CD4-positive, alpha-beta T cell (primary cell): Measurements from ENCODE around the gene PLA2G5. TPM values are rescaled to one million over a fixed set of nuclear protein-coding genes. Genes with fewer than 3 reads are reported as not detected.
"Not testable (repeated sequence)": the region's sequence is repeated elsewhere in the genome, so short reads cannot be mapped to it uniquely, and the experiment has no call there.

Source experiments
- ATAC-seq: fragments of 200-7000 bp; cut with Tn5 transposase; one replicate; pipeline ENCODE4 v1.10.0; 2022; ENCODE audit warnings: mild to moderate bottlenecking; ENCODE audit not compliant: poor library complexity
- CTCF ChIA-PET: fragments of 350-600 bp; sonication (Branson Sonifier 250); formaldehyde crosslinking; loops from one replicate; lab custom pipeline; 2021; ENCODE audit warnings: antibody characterized with exemption, inconsistent platforms; lab: Charles Lee
- POLR2A ChIA-PET: fragments of 350-600 bp; sonication (Branson Sonifier 250); formaldehyde crosslinking; loops from one replicate; lab custom pipeline; 2021; ENCODE audit warnings: antibody characterized with exemption, inconsistent platforms; lab: Charles Lee
- DNase-seq, 14 experiments: peaks; one replicate each; pipeline ENCODE4 v3.0.0-alpha.2; 2013 to 2020; ENCODE audit warnings: mixed read lengths in 2 of 14
- H3K27ac ChIP-seq, 2 donors: one replicate each; pipeline versions ENCODE4 v1.5.1 to v1.7.0; 2013; ENCODE audit warnings: low read length in 2 of 2, low read depth in 1 of 2, mild to moderate bottlenecking in 1 of 2
- H3K27me3 ChIP-seq, 2 experiments: 1 replicate in 1 of 2; 2 replicates in 1 of 2; pipeline versions ENCODE4 v1.6.1 to v1.7.0; 2013; ENCODE audit warnings: low read length in 2 of 2, control low read depth in 1 of 2, mild to moderate bottlenecking in 1 of 2, moderate library complexity in 1 of 2; ENCODE audit not compliant: insufficient read depth in 2 of 2, control insufficient read depth in 1 of 2
- H3K36me3 ChIP-seq: one replicate; pipeline ENCODE4 v1.6.1; 2013; ENCODE audit warnings: low read length, control low read depth; ENCODE audit not compliant: insufficient read depth
- H3K4me1 ChIP-seq: one replicate; pipeline ENCODE4 v1.6.1; 2013; ENCODE audit warnings: low read length, control low read depth; ENCODE audit not compliant: insufficient read depth
- H3K4me3 ChIP-seq: one replicate; pipeline ENCODE4 v1.5.1; 2013; ENCODE audit warnings: mild to moderate bottlenecking, low read length, moderate library complexity
- H3K9me3 ChIP-seq, 2 experiments: 1 replicate in 1 of 2; 2 replicates in 1 of 2; pipeline versions ENCODE4 v1.6.1 to v1.7.0; 2013; ENCODE audit warnings: low read length in 2 of 2, mild to moderate bottlenecking in 2 of 2, control low read depth in 1 of 2, moderate library complexity in 1 of 2; ENCODE audit not compliant: control insufficient read depth in 1 of 2, insufficient read depth in 1 of 2
- H3K27ac Mint-ChIP-seq: one replicate; pipeline ENCODE4 v1.8.0; 2020; ENCODE audit warnings: mixed read lengths
- H3K27me3 Mint-ChIP-seq: one replicate; pipeline ENCODE4 v1.8.0; 2021; ENCODE audit warnings: mixed read lengths
- H3K36me3 Mint-ChIP-seq: one replicate; pipeline ENCODE4 v1.8.0; 2021; ENCODE audit warnings: low read depth, mixed read lengths
- H3K4me1 Mint-ChIP-seq: one replicate; pipeline ENCODE4 v1.8.0; 2021; ENCODE audit warnings: low read depth, mixed read lengths
- H3K4me3 Mint-ChIP-seq: one replicate; pipeline ENCODE4 v1.8.0; 2020; ENCODE audit warnings: mild to moderate bottlenecking, mixed read lengths
- H3K9me3 Mint-ChIP-seq: one replicate; pipeline ENCODE4 v1.8.0; 2020; ENCODE audit warnings: mixed read lengths
- CTCF ChIP-seq: fragments of 200-600 bp; IDR thresholded peaks from one replicate; pipeline ENCODE4 v1.8.0; 2022; ENCODE audit warnings: antibody characterized with exemption, mild to moderate bottlenecking
- intact Hi-C, 2 experiments: fragments of 100-400 bp; cut with DNase I in 1 of 2; cut with micrococcal nuclease in 1 of 2; formaldehyde crosslinking; loops; one replicate each; pipeline versions ENCODE4 v1.15.1 to v1.9.0; 2023 to 2025; cut with DNase I, micrococcal nuclease
- total RNA-seq, 174 experiments: library from RNA in 2 of 174; stranded (reverse) in 2 of 174; gene quantifications; one replicate each; pipeline ENCODE4 v1.2.3 and lab custom pipeline; 2021 to 2026

The PLA2G5 gene
- total RNA-seq, 2 experiments from 2014 or later = not detected

- peak overlapping the region; percentile 10 for H3K27ac Mint-ChIP-seq
- ATAC-seq = no peak
- peaks cover 5% of the 10 kb centered on the region for H3K27me3 Mint-ChIP-seq
- H3K9me3 Mint-ChIP-seq = no peaks in the 10 kb centered on the region
- no peak for TF ChIP-seq CTCF
- peak in 2 of 14 experiments; percentile 5 to 20 for DNase-seq
- Histone ChIP-seq H3K27me3 (no peaks in the 10 kb centered on the region), H3K4me1 (peaks cover 22% of the 10 kb centered on the region), H3K36me3 (no peaks in the 10 kb centered on the region), H3K9me3 (no peaks in the 10 kb centered on the region), H3K4me3 (no peak overlapping the region), H3K27ac (no peak overlapping the region)
- CTCF ChIA-PET = interaction anchor here (1.4 kb wide), 1 partner anchor 11 kb away, joined by 7 read pairs; no protein-coding TSS in a partner anchor
- peaks cover 24% of the 10 kb centered on the region for H3K4me1 Mint-ChIP-seq
- peak overlapping the region; percentile 0 for H3K4me3 Mint-ChIP-seq
- no peaks in the 10 kb centered on the region for H3K36me3 Mint-ChIP-seq
- intact Hi-C loops = no loop called here
- POLR2A ChIA-PET = no interaction called here
Measured at GRCh38 chr1:20059847-20060246, 10.1 kb upstream of the PLA2G5 start.

GRCh38 chr1:20060791-20061190, 9.2 kb upstream of the PLA2G5 start:
- H3K9me3 ChIP-seq, H3K36me3 ChIP-seq, H3K4me3 ChIP-seq, H3K27ac Mint-ChIP-seq, H3K27me3 Mint-ChIP-seq, H3K9me3 Mint-ChIP-seq, CTCF ChIA-PET, H3K27ac ChIP-seq, intact Hi-C loops, ATAC-seq, DNase-seq, H3K36me3 Mint-ChIP-seq, POLR2A ChIA-PET, H3K27me3 ChIP-seq: not testable (repeated sequence)
- peaks cover 22% of the 10 kb centered on the region for H3K4me1 ChIP-seq
- Mint-ChIP-seq H3K4me1 (peaks cover 24% of the 10 kb centered on the region), H3K4me3 (peak overlapping the region; percentile 21)

- no peaks in the 10 kb centered on the region for H3K27me3 ChIP-seq
- H3K9me3 ChIP-seq = no peaks in the 10 kb centered on the region
- ATAC-seq (no peak), DNase-seq (no peak)
- no peaks in the 10 kb centered on the region for H3K36me3 Mint-ChIP-seq
- TF ChIP-seq CTCF = no peak
- no peaks in the 10 kb centered on the region for H3K27me3 Mint-ChIP-seq
- no peak overlapping the region for H3K4me3 Mint-ChIP-seq
- no peak overlapping the region for H3K27ac Mint-ChIP-seq
- POLR2A ChIA-PET = no interaction called here
- H3K4me1 ChIP-seq = peaks cover 22% of the 10 kb centered on the region
- intact Hi-C loops = no loop called here
- H3K36me3 ChIP-seq = no peaks in the 10 kb centered on the region
- H3K4me3 ChIP-seq = no peak overlapping the region
- H3K9me3 Mint-ChIP-seq = no peaks in the 10 kb centered on the region
- CTCF ChIA-PET = no interaction called here
- H3K27ac ChIP-seq = no peak overlapping the region
- H3K4me1 Mint-ChIP-seq = peaks cover 24% of the 10 kb centered on the region
Measured at GRCh38 chr1:20061866-20062265, 8.1 kb upstream of the PLA2G5 start.

GRCh38 chr1:20063861-20064292, 6.1 kb upstream of the PLA2G5 start:
- Mint-ChIP-seq H3K27me3 (no peaks in the 10 kb centered on the region), H3K9me3 (no peaks in the 10 kb centered on the region), H3K27ac (no peak overlapping the region), H3K4me3 (no peak overlapping the region), H3K4me1 (peaks cover 12% of the 10 kb centered on the region), H3K36me3 (no peaks in the 10 kb centered on the region)
- no peak for ATAC-seq
- H3K4me1 ChIP-seq = peaks cover 17% of the 10 kb centered on the region
- no peak overlapping the region for H3K27ac ChIP-seq
- H3K4me3 ChIP-seq = no peak overlapping the region
- no peaks in the 10 kb centered on the region for H3K9me3 ChIP-seq
- no peak for TF ChIP-seq CTCF
- H3K36me3 ChIP-seq = no peaks in the 10 kb centered on the region
- peaks cover 0 to 3% of the 10 kb centered on the region in 2 experiments for H3K27me3 ChIP-seq
- ChIA-PET CTCF (no interaction called here), POLR2A (no interaction called here)
- intact Hi-C loops = no loop called here
- DNase-seq = no peak
